HG02798 (cell line): Measurements from ENCODE around the gene CALR3.
"Not testable (repeated sequence)": the region's sequence is repeated elsewhere in the genome, so short reads cannot be mapped to it uniquely, and the experiment has no call there.

ENCODE experiments used
- ATAC-seq: cut with Tn5 transposase; IDR thresholded peaks from one replicate; pipeline ENCODE4 v1.9.1; 2021; ENCODE audit warnings: mild to moderate bottlenecking; ENCODE audit not compliant: unreplicated experiment, poor library complexity

Gene CALR3

GRCh38 chr19:16497837-16498236, 1.9 kb upstream of the CALR3 start:
- ATAC-seq: no peak

DNA sequence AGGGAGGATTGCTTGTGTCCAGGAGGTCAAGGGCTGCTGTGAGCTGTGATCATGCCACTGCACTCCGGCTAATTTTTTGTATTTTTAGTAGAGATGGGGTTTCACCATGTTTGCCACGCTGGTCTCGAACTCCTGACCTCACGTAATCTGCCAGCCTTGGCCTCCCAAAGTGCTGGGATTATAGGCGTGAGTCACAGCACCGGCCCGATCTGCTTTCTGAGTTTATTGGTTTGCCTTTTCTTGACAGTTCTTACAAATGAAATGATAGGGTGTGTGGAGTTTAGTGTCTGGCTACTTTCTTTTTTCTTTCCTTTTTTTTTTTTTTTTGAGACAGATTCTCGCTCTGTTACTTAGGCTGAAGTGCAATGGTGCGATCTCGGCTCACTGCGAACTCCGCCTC, 1.1 kb upstream of the CALR3 start:
- ATAC-seq: no peak

DNA sequence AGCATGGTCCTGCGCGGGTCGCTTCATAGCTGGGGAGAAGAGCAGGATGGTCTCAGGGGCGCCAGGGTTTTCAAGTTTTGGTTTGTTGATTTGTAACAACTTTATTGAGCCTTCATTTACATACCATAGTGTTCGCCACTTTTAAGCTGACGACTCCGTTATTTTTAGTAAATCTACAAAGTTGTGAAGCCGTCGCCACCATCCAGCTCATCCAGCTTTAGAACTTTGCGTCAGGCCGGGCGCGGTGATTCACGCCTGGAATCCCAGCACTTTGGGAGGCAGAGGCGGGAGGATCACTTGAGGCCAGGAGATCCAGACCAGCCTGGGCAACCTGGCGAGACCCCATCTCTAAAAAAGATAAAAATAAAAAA, 631 bp upstream of the CALR3 start:
- ATAC-seq: no peak

DNA sequence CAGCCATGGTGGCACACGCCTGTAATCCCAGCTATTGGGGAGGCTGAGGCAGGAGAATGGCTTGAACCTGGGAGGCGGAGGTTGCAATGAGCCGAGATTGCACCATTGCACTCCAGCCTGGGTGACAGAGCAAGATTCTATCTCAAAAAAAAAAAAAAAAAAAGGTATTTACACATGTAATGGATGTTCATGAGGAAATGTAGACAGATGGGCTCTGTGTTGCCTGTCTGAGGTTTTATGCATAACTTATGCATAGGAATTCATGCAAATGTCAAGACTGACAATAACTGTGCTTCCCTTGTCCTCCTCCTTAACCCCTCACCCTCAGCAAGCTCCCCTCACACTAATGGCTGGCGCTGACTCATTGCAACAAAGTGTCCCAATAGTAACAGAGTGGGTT, 9.5 kb downstream of the CALR3 start:
- not testable (repeated sequence) for ATAC-seq

- ATAC-seq: no peak
Measured at GRCh38 chr19:16482745-16483144, 13.2 kb downstream of the CALR3 start.

DNA sequence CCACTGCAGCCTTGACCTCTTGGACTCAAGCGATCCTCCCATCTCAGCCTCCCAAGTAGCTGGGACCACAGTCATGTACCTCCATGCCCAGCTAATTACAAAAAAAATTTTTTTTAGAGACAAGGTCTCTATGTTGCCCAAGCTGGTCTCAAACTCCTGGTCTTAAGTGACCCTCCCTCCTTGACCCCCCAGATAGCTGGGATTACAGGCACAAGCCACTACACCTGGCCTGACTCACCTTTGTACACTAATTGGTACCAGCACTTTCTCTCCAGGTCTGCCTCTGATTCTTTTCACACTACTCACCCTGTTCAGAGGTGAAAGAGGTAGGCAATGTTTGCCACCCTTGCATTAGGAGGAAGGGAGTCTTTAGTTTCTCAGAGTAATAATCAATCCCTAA, 18.7 kb downstream of the CALR3 start:
- ATAC-seq: no peak

DNA sequence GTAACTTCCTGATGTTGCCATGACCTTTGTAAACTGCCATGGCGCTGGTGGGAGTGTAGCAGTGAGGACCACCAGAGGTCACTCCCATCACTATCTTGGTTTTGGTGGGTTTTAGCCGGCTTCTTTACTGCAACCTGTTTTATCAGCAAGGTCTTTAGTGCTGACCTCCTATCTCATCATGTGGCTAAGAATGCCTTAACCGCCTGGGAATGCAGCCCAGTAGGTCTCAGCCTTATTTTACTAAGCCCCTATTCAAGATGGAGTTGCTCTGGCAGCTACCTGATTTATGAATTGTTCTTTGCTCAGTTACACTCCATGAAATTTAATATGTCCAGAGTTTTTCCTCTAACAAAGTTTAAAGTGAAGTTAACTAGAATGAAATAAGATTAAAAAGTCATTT, 19.6 kb downstream of the CALR3 start:
- no peak for ATAC-seq

GRCh38 chr19:16473875-16474392, 22.0 kb downstream of the CALR3 start:
- no peak for ATAC-seq

- no peak for ATAC-seq
Measured at GRCh38 chr19:16472992-16473391, 23.0 kb downstream of the CALR3 start.

- ATAC-seq: not testable (repeated sequence)
Measured at GRCh38 chr19:16472559-16472899, 23.4 kb downstream of the CALR3 start.

DNA sequence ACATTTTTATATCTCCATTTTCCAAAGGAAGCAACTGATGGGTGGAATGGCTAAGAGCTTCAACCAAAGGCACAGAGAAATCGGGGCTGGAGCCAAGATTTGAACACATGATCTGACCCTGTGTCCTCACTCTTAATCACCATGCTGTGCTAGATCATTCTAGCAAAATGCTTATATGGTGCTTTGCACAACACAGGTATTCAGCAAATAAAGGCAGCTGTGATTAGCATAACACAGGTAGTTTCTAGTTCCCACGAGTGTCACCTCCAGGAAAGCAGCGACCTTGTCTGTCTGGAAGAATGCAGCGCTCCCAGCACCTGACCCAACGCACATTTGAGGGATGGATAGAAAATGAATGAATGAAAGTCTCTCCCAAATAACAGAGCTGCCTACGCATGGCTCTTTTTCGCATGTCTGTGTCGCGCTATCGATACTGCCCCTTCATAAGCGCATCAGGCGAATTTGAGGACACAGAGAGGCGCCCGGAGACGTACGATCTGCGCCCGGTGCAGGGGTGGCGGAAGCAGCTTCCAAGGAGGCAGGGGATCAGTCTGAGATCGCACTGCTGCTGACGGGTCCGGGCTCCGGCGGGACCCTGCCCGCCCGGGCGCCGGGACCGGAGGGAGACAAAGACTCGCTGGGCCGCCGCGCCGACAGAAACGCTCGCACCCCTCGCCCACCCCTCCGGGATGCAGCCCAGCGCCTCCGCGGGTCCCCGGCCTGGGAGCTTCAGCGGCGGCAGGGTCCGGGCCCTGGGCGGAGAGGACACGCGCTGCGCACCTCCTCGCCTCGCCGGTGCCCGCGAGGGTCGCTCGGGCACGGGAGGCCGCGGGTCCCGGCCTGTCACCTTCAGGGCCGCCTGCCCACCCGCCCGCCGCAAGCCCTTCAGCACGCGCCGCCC, 24.8 kb downstream of the CALR3 start:
- ATAC-seq: no peak

GRCh38 chr19:16470541-16470910, 25.4 kb downstream of the CALR3 start:
- ATAC-seq: no peak

DNA sequence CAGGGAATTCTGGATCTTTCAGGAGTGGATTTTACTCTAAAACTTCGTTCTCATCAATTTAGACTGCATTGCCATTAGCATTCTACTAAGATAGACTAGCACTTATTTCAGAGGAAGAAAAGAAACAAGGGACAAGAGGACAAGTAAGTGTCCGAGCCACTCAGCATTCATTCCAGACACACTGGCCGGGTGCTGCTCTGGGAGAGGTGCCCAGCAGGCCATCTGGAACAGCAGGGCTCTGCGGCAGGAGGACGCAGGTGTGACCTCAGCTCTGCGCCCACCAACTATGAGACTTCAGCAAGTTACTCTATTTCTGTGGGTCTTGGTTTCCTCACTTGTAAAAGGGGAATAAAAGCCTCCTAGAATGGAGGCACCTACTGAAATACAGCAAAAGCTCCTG, 28.4 kb downstream of the CALR3 start:
- ATAC-seq: no peak

GRCh38 chr19:16466802-16467427, 29.1 kb downstream of the CALR3 start:
- not testable (repeated sequence) for ATAC-seq

GRCh38 chr19:16465239-16465638, 30.7 kb downstream of the CALR3 start:
- ATAC-seq: no peak

DNA sequence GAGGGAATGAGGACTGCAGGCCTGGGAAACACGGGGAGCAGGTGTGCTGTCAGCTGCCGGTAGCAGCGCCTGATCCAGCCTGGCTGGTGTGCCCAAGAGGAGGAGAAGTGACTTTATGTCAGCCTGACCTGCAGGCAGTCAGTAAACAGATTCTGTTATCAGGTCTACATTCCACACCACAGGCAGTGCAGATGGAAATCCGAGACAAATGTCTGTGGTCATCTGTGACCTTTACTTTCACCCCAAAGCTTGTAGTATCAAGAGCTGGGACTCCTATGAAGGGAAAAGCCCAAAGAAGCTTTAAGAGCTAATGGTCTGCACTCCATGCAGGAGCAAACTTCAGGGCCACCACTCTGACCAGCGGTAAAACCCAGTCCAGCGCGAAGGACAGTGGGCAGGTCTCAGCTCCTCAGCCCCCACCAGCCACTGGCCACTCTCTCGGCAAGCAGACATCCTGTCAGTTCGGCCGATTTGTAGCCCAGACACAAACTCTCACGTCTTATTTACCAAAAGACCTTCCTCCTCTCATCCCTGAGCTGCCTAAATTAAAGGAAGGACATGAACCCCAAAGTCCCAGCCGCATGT, 31.9 kb downstream of the CALR3 start:
- no peak for ATAC-seq

DNA sequence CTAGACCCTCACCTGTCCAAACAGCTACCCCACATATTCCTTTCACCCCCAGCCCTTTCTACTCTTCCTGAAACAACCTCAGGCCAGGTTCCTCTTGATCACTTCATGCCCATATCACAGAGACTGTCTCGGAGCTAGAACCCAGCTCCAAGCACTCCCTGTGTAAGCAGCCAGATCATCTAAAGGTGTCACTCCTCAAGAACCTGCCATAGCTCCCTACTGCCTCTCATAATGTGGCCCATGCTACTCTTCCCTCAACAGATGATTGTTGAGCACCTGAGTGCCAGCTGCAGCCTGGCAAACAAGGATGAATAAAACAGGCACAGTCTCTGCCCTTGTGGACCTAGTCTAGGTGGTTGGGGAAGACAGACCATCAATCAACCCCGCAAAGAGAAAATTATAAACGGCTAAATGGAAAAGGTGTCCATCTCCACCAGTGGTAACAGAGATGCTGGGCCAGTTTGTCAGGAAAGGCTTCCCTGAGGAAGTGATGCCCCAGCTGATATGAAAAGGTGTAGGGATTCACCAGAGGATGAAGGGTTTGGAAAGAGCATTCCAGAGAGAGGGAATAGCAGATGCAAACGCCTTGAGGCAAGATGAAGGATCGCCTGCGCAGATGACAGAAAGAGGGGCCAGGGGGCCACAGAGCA, 32.5 kb downstream of the CALR3 start:
- no peak for ATAC-seq

DNA sequence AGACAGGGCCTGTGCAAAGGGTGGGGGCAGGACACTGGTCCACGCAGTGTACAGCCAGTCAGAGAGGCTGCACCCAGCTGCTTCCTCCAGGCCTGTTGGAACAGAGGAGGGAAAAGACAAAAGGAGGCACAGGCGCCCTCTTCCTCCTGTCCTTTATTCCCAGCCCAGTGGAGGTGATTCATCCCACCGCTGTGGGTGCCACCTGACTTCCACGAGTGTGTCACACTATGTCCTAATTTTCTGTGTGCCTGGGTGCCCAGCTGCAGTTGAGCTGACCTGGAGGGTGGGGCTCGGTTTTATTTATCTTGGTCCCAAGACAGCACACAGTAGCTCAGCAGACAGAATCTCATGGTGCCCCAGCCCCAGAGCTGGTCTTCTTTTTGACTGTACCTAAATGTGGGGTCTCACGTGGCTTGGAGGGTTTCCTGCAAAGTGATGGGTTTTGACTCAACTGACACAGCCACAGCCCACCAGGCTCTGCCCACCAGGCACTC, 33.2 kb downstream of the CALR3 start:
- no peak for ATAC-seq

GRCh38 chr19:16461630-16462051, 34.3 kb downstream of the CALR3 start:
- no peak for ATAC-seq

- no peak for ATAC-seq
Measured at GRCh38 chr19:16460454-16460853, 35.5 kb downstream of the CALR3 start.

GRCh38 chr19:16459680-16460079, 36.3 kb downstream of the CALR3 start:
- no peak for ATAC-seq
